Neural cell (in vitro differentiated cells): ENCODE results near the gene C10orf53. TPM values are rescaled to one million over a fixed set of nuclear protein-coding genes. Genes with fewer than 3 reads are reported as not detected.

ENCODE experiments used
- H2AFZ ChIP-seq: fragments of 200-600, 300-800 bp; sonication (generic), shearing (Covaris generic); 2 replicates; pipeline ENCODE4 v1.6.0; 2014; ENCODE audit warnings: low read depth, mild to moderate bottlenecking, antibody characterized with exemption, low read length, moderate library complexity
- H3F3A ChIP-seq: fragments of 200-600 bp; shearing (Covaris generic); 2 replicates; pipeline ENCODE4 v1.6.1; 2016; ENCODE audit warnings: mild to moderate bottlenecking, moderate library complexity, mixed read lengths, antibody characterized with exemption, low read length; ENCODE audit not compliant: insufficient read depth, poor library complexity, severe bottlenecking
- H3K27ac ChIP-seq: fragments of 200-600, 300-800 bp; sonication (generic), shearing (Covaris generic); 2 replicates; pipeline ENCODE4 v1.5.1; 2014; ENCODE audit warnings: mild to moderate bottlenecking, low read length, moderate library complexity
- H3K27me3 ChIP-seq: fragments of 300-800, 200-600 bp; sonication (generic), shearing (Covaris generic); 2 replicates; pipeline ENCODE4 v1.6.0; 2014; ENCODE audit warnings: mild to moderate bottlenecking, low read depth, low read length, moderate library complexity; ENCODE audit not compliant: insufficient read depth
- H3K36me3 ChIP-seq: fragments of 300-800, 200-600 bp; sonication (generic), shearing (Covaris generic); 2 replicates; pipeline ENCODE4 v1.5.1; 2014; ENCODE audit warnings: mild to moderate bottlenecking, antibody characterized with exemption, low read length, moderate library complexity; ENCODE audit not compliant: insufficient read depth
- H3K4me2 ChIP-seq: fragments of 300-800, 200-600 bp; sonication (generic), shearing (Covaris generic); 2 replicates; pipeline ENCODE4 v1.6.0; 2014; ENCODE audit warnings: mild to moderate bottlenecking, low read length
- H3K4me3 ChIP-seq: fragments of 300-800, 200-600 bp; sonication (generic), shearing (Covaris generic); 2 replicates; pipeline ENCODE4 v1.5.1; 2014; ENCODE audit warnings: mild to moderate bottlenecking, low read length, moderate library complexity
- H3K79me2 ChIP-seq: fragments of 200-600 bp; shearing (Covaris generic); replicated peaks from 2 replicates; pipeline ENCODE4 v1.6.0; 2014; ENCODE audit warnings: mild to moderate bottlenecking, low read length, moderate library complexity; ENCODE audit not compliant: insufficient read depth
- H3K9ac ChIP-seq: fragments of 300-800, 200-600 bp; sonication (generic), shearing (Covaris generic); 2 replicates; pipeline ENCODE4 v1.6.1; 2016; ENCODE audit warnings: mild to moderate bottlenecking, low read length, mixed read lengths
- H3K9me2 ChIP-seq: fragments of 200-600 bp; shearing (Covaris generic); 2 replicates; pipeline ENCODE4 v1.6.1; 2016; ENCODE audit warnings: mild to moderate bottlenecking, low read length, mixed read lengths; ENCODE audit not compliant: insufficient read depth
- H3K9me3 ChIP-seq: fragments of 200-600, 300-800 bp; sonication (generic), shearing (Covaris generic); 2 replicates; pipeline ENCODE4 v1.6.1; 2016; ENCODE audit warnings: mild to moderate bottlenecking, mixed run types, low read length, moderate library complexity, mixed read lengths
- H4K20me1 ChIP-seq: fragments of 200-600 bp; shearing (Covaris generic); 2 replicates; pipeline ENCODE4 v1.6.1; 2016; ENCODE audit warnings: mild to moderate bottlenecking, mixed run types; ENCODE audit not compliant: insufficient read depth
- EP300 ChIP-seq: fragments of 450-650 bp; conservative IDR thresholded peaks from 2 replicates; pipeline ENCODE4 v1.6.1; 2014; ENCODE audit warnings: antibody characterized with exemption, mild to moderate bottlenecking, moderate library complexity; ENCODE audit not compliant: poor library complexity, severe bottlenecking
- EZH2 ChIP-seq: fragments of 200-600, 300-800 bp; shearing (Covaris generic), sonication (generic); IDR thresholded peaks from 2 replicates; pipeline ENCODE4 v1.6.1; 2014; ENCODE audit warnings: antibody characterized with exemption, low read length, borderline replicate concordance, mild to moderate bottlenecking; ENCODE audit not compliant: insufficient read depth, poor library complexity, severe bottlenecking
- MXI1 ChIP-seq: fragments of 450-650 bp; conservative IDR thresholded peaks from 2 replicates; pipeline ENCODE4 v1.6.1; 2014; ENCODE audit warnings: antibody characterized with exemption, mild to moderate bottlenecking; ENCODE audit not compliant: poor library complexity, severe bottlenecking
- POLR2AphosphoS5 ChIP-seq: IDR thresholded peaks from 2 replicates; pipeline ENCODE4 v1.6.1; 2012
- RAD21 ChIP-seq: fragments of 450-650 bp; conservative IDR thresholded peaks from 2 replicates; pipeline ENCODE4 v1.6.1; 2014; ENCODE audit warnings: antibody characterized with exemption, mild to moderate bottlenecking, moderate library complexity
- SMC3 ChIP-seq: fragments of 450-650 bp; conservative IDR thresholded peaks from 2 replicates; pipeline ENCODE4 v1.6.1; 2014; ENCODE audit warnings: antibody characterized with exemption, mild to moderate bottlenecking, moderate library complexity; ENCODE audit not compliant: poor library complexity
- TAF1 ChIP-seq: IDR thresholded peaks from 2 replicates; pipeline ENCODE4 v1.6.1; 2012; ENCODE audit warnings: low read depth
- polyA plus RNA-seq: library from polyadenylated mRNA; depleted of rRNA; stranded (reverse); fragments of >200 nt; gene quantifications from 2 replicates; pipeline ENCODE4 v1.2.3, GENCODE V29; 2014
- TF ChIP-seq, protein P1 (sequence below): fragments of 450-650 bp; IDR thresholded peaks from 2 replicates; pipeline ENCODE4 v1.5.1; 2014; ENCODE audit warnings: antibody characterized with exemption, mild to moderate bottlenecking, moderate library complexity; ENCODE audit not compliant: poor library complexity, severe bottlenecking
- TF ChIP-seq, protein P2 (sequence below): IDR thresholded peaks from 2 replicates; pipeline ENCODE4 v1.6.1; 2012; ENCODE audit warnings: borderline replicate concordance

Gene C10orf53
- polyA plus RNA-seq, 1 donor from 2014 or later = not detected

DNA sequence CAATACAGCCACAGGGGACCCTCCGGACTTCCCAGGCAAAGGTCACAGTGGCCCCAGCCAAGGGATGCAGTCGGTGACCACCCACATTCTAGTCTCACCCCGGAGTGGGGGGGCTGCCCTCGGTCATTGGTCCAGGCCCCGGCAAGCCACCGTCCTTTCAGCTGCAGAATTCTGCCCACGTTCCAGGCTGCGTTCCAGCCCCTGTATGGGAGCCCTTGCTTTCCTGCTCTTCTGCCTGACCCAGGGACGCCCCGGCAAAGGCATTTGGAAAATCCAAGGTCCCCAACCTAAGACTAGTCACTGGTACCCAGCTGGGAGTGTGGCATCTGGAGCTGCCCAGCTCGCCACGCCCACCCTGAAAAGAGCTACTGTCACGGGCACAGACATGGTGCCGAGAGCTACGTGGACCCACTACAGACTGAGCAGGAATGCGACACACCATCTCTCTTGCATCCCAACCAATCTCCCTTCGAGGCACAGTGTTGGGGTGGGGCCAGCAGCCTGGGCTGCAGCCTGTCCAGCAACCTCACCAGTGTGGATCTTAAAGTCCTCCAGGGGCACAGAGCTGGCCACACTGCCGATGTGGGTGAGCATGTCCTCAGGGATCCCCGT, 64.1 kb downstream of the C10orf53 start:
- no peak for TF ChIP-seq MXI1
- no peak for TF ChIP-seq SMC3
- TF ChIP-seq, protein P1, sequence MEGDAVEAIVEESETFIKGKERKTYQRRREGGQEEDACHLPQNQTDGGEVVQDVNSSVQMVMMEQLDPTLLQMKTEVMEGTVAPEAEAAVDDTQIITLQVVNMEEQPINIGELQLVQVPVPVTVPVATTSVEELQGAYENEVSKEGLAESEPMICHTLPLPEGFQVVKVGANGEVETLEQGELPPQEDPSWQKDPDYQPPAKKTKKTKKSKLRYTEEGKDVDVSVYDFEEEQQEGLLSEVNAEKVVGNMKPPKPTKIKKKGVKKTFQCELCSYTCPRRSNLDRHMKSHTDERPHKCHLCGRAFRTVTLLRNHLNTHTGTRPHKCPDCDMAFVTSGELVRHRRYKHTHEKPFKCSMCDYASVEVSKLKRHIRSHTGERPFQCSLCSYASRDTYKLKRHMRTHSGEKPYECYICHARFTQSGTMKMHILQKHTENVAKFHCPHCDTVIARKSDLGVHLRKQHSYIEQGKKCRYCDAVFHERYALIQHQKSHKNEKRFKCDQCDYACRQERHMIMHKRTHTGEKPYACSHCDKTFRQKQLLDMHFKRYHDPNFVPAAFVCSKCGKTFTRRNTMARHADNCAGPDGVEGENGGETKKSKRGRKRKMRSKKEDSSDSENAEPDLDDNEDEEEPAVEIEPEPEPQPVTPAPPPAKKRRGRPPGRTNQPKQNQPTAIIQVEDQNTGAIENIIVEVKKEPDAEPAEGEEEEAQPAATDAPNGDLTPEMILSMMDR = no peak
- TF ChIP-seq EP300 = no peak
- TF ChIP-seq POLR2AphosphoS5 = no peak
- no peak for TF ChIP-seq EZH2
- TF ChIP-seq, protein P2, sequence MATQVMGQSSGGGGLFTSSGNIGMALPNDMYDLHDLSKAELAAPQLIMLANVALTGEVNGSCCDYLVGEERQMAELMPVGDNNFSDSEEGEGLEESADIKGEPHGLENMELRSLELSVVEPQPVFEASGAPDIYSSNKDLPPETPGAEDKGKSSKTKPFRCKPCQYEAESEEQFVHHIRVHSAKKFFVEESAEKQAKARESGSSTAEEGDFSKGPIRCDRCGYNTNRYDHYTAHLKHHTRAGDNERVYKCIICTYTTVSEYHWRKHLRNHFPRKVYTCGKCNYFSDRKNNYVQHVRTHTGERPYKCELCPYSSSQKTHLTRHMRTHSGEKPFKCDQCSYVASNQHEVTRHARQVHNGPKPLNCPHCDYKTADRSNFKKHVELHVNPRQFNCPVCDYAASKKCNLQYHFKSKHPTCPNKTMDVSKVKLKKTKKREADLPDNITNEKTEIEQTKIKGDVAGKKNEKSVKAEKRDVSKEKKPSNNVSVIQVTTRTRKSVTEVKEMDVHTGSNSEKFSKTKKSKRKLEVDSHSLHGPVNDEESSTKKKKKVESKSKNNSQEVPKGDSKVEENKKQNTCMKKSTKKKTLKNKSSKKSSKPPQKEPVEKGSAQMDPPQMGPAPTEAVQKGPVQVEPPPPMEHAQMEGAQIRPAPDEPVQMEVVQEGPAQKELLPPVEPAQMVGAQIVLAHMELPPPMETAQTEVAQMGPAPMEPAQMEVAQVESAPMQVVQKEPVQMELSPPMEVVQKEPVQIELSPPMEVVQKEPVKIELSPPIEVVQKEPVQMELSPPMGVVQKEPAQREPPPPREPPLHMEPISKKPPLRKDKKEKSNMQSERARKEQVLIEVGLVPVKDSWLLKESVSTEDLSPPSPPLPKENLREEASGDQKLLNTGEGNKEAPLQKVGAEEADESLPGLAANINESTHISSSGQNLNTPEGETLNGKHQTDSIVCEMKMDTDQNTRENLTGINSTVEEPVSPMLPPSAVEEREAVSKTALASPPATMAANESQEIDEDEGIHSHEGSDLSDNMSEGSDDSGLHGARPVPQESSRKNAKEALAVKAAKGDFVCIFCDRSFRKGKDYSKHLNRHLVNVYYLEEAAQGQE = no peak
- no peak for TF ChIP-seq TAF1
- TF ChIP-seq RAD21 = no peak
- Histone ChIP-seq H2AFZ (no peak overlapping the region), H3K36me3 (no peaks in the 10 kb centered on the region), H3K9ac (no peak overlapping the region), H3K9me3 (no peaks in the 10 kb centered on the region), H3K4me2 (no peak overlapping the region), H3K27me3 (no peaks in the 10 kb centered on the region), H3K27ac (no peak overlapping the region), H3F3A (no peaks in the 10 kb centered on the region), H3K4me3 (no peak overlapping the region), H4K20me1 (no peaks in the 10 kb centered on the region), H3K9me2 (no peaks in the 10 kb centered on the region), H3K79me2 (no peaks in the 10 kb centered on the region)

DNA sequence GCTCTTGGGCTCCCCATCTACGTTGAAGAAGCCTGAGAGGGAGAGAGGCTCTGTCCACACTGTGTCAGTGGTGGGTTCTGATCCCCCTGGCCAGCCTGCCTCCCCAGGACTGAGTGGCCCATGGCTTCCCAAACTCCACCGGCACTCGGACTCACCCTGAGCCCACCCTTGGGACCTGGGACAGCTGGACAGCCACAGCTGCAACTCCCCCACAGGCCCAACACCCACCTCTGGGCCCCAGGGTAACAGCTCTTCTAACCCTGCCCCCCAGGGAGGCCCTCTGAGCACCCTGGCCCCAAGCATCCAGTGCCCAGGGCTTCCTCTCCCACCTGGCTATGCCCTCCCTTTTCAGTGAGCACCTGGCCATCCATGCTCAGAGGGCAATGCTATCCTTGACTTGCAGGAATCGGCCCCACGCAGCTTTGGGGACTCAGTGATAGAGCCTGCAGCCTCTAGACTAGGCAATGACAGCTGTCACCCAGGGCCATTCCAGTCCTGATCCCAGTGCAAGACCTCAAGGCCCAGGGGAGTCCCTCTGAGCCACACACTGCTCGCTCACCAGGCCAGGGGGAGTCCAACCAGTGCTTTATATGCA, 64.7 kb downstream of the C10orf53 start:
- H3K27ac ChIP-seq = no peak overlapping the region
- no peaks in the 10 kb centered on the region for H3K9me3 ChIP-seq
- H3K9me2 ChIP-seq = no peaks in the 10 kb centered on the region
- no peak overlapping the region for H3K4me2 ChIP-seq
- no peak overlapping the region for H3K4me3 ChIP-seq
- no peaks in the 10 kb centered on the region for H3K79me2 ChIP-seq
- H3K36me3 ChIP-seq = no peaks in the 10 kb centered on the region
- no peak overlapping the region for H3K9ac ChIP-seq
- H3K27me3 ChIP-seq = no peaks in the 10 kb centered on the region
- H2AFZ ChIP-seq = no peak overlapping the region
- no peaks in the 10 kb centered on the region for H3F3A ChIP-seq
- TF ChIP-seq, protein P1 = no peak
- TF ChIP-seq, protein P2 = no peak
- H4K20me1 ChIP-seq = no peaks in the 10 kb centered on the region
